HG03521 (cell line): Measurements from ENCODE around the gene MAP3K10.

Source experiments
- ATAC-seq: cut with Tn5 transposase; IDR thresholded peaks from one replicate; pipeline ENCODE4 v1.9.1; 2021; ENCODE audit warnings: mild to moderate bottlenecking, moderate library complexity; ENCODE audit not compliant: unreplicated experiment

Gene MAP3K10

GRCh38 chr19:40246292-40247073 is 55.3 kb downstream of the MAP3K10 start:
- ATAC-seq: no peak

GRCh38 chr19:40247178-40247577 is 56.0 kb downstream of the MAP3K10 start:
- no peak for ATAC-seq

- ATAC-seq: no peak
Measured at GRCh38 chr19:40247735-40248262, 56.6 kb downstream of the MAP3K10 start.

- no peak for ATAC-seq
Measured at GRCh38 chr19:40249201-40249600, 58.0 kb downstream of the MAP3K10 start.

- no peak for ATAC-seq
Measured at GRCh38 chr19:40249781-40250180, 58.6 kb downstream of the MAP3K10 start.

GRCh38 chr19:40251244-40251643 is 60.0 kb downstream of the MAP3K10 start:
- ATAC-seq: no peak

- no peak for ATAC-seq
Measured at GRCh38 chr19:40251991-40252390, 60.8 kb downstream of the MAP3K10 start.

GRCh38 chr19:40252395-40252794 is 61.2 kb downstream of the MAP3K10 start:
- ATAC-seq: no peak

GRCh38 chr19:40253611-40254092 is 62.4 kb downstream of the MAP3K10 start:
- no peak for ATAC-seq

- no peak for ATAC-seq
Measured at GRCh38 chr19:40254714-40255418, 63.6 kb downstream of the MAP3K10 start.

GRCh38 chr19:40255619-40256166 is 64.5 kb downstream of the MAP3K10 start:
- no peak for ATAC-seq

- no peak for ATAC-seq
Measured at GRCh38 chr19:40256512-40256911, 65.3 kb downstream of the MAP3K10 start.

- ATAC-seq: no peak
Measured at GRCh38 chr19:40257096-40257517, 65.9 kb downstream of the MAP3K10 start.

- no peak for ATAC-seq
Measured at GRCh38 chr19:40261631-40262030, 70.4 kb downstream of the MAP3K10 start.

- no peak for ATAC-seq
Measured at GRCh38 chr19:40262422-40262821, 71.2 kb downstream of the MAP3K10 start.

- ATAC-seq: no peak
Measured at GRCh38 chr19:40263440-40264313, 72.5 kb downstream of the MAP3K10 start.

GRCh38 chr19:40264314-40265054 is 73.3 kb downstream of the MAP3K10 start:
- ATAC-seq: no peak
